Left renal pelvis (tissue), 4 donors: Measurements from ENCODE around the gene KICS2. TPM values are rescaled to one million over a fixed set of nuclear protein-coding genes. Genes with fewer than 3 reads are reported as not detected.

Experiments used
- DNase-seq, 4 donors: peaks; one replicate each; pipeline ENCODE4 v3.0.0-alpha.2; 2013; ENCODE audit warnings: low read depth in 4 of 4, low spot score in 3 of 4
- polyA plus RNA-seq, 4 donors: library from polyadenylated mRNA; unstranded; fragments of 120-200 nt; gene quantifications; one replicate each; pipeline ENCODE4 v1.2.1, GENCODE V29; 2013; ENCODE audit not compliant: insufficient read length in 4 of 4

Gene KICS2
- polyA plus RNA-seq, 4 donors = 2.7 to 6.6 (median 5.7) TPM

GRCh38 chr12:64177001-64177400 lies 45.1 kb downstream of the KICS2 start:
- DNase-seq = no peak

GRCh38 chr12:64175254-64175945 lies 46.7 kb downstream of the KICS2 start:
- DNase-seq = no peak

- DNase-seq = no peak
Measured at GRCh38 chr12:64173456-64173855, 48.6 kb downstream of the KICS2 start.

Other genes with a start within 250 kb of the KICS2 start
- 1 to 10 TPM in 2 of 4 donors, under 1 TPM in 2; 0.20 to 2.0 (median 0.99) TPM for gene C12orf56, start 168.5 kb upstream of the KICS2 start, polyA plus RNA-seq
- gene XPOT, start 182.1 kb upstream of the KICS2 start, polyA plus RNA-seq = 10 to 100 TPM; 58.1 to 73.1 (median 66.3) TPM
- 10 to 100 TPM; 20.6 to 26.9 (median 24.1) TPM for gene TBK1, start 229.8 kb upstream of the KICS2 start, polyA plus RNA-seq